Measurements from ENCODE around the gene CEP104.

The CEP104 gene

DNA sequence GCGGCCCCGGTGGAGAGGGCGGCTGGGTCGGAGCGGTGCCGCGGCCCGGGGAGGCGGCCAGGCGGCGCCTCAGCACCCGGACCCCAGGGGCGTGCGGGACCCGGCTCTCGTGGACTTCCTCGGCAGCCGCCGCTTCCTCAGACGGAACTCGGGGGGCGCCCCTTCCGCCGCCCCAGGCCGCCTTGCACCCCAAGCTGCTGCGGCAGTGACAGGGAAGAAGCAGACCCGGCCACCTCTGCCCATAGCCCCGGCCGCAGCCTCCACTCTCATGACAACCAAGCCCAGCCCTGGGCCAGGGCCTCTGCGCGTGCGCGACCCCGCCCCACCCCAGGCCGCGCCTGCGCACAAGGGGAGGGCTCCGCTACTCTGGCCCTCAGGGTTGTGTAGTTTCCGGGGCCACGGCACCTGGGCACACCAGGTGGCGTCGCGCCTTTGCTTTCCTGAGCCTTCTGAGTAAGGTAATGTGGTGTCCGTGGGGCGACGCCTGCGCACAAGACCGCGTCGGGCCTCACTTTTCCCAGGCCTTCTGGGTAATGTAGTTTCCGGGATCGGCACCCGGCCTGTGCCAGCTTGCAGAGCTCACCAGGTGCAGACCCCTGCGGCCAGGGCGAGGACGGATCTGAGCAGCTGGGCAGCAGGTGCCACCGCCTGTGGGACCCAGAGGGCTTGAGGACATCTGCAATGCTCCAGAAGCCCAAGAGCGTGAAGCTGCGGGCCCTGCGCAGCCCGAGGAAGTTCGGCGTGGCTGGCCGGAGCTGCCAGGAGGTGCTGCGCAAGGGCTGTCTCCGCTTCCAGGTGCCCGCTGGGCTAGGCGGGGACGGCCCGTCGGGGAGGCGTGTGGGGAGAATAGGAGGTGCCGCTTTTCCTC is at the start of gene CEP104, which contains the start of gene DFFB:
Gene CEP104, minus strand, starts transcription at position 289 of the 868 bp plus-strand sequence. CDS start 4,804 bp downstream, outside the sequence.
Gene DFFB, plus strand, starts transcription at position 554 of the 868 bp plus-strand sequence. Its CDS starts 128 bp downstream, at position 682.
- peak; percentile 93 to 95 for DNase-seq

- DNase-seq: no peak
These were observed 49.6 kb upstream of the CEP104 start for GRCh38 chr1:3906672-3907020.

GRCh38 chr1:3905953-3906671 is 49.1 kb upstream of the CEP104 start:
- DNase-seq: no peak

DNA sequence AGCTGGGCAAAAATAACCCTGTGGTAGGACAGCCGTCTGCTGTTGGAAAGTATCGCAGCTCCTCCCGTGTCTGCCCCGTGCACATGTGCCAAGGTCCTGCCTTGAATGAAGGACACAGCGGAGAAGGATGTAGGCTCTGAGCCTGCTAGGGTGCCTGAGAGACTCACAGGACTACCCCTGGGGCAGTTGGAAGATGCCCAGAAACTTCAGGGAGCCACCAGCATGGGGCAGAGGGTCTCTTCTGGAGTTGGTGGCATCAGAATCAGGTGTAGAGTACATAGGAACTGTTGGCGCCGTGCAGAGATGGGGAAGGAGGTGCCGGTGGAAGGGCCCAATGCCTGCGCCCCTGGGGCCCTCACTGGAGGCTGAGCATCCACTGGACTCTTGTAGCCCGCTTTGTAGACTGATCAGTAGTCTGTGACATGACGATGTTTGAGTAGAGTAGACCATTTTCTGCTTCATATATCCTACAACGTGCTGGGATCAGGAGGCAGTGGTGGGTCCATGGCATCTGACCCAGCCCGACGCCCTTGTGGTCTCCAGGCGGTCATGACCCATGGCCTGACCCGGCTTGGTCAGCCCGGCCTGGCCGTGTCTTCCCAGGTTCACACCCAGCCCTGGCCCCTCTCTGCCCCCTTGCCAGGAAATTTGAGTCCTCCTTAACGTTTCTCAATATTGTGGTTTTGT is 48.4 kb upstream of the CEP104 start:
- no peak for DNase-seq

GRCh38 chr1:3904843-3905185 is 47.8 kb upstream of the CEP104 start:
- DNase-seq: no peak

GRCh38 chr1:3904006-3904842 is 47.2 kb upstream of the CEP104 start:
- no peak for DNase-seq

DNA sequence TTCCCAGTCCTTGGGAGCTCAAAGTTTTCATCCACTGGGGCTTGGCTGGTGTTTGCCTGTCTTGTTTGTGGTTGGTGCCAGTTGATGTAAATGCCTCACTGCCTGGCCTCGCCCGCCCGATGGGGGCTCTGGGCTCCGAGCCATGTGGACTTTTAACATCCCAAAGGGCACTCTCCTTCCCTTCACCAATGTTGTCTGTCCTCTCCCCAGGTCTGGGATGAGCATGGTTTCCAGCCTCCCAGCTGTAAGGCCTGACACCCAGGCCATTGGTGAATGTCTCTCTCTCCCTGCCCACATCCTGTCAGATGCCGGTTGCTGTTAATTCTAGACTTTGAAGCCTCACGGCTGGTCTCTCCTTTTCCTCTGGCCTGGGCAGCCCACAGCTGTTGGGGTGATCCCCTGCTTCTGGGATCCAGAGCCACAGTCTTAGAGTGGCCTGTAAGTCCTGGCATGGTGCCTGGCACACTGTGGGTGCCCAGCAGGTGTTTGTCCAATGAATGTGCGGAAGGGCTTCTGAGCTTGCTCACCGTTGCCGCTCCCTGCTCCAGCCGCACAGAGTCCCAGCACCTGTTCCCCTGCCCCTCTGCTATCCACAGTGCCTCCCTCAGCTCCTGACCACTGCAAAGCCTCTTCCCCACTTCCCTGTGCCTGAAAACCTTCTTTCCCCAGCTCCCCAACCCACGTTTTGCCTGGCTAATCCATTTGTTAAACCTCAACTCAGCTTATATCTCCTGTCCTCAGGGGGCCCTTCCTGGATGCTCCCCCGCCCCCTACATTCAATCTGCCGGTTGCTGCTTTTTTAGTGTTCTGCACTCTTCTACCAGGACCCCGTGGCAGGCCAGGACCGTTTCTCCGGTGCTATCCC is 46.4 kb upstream of the CEP104 start:
- no peak for DNase-seq

DNA sequence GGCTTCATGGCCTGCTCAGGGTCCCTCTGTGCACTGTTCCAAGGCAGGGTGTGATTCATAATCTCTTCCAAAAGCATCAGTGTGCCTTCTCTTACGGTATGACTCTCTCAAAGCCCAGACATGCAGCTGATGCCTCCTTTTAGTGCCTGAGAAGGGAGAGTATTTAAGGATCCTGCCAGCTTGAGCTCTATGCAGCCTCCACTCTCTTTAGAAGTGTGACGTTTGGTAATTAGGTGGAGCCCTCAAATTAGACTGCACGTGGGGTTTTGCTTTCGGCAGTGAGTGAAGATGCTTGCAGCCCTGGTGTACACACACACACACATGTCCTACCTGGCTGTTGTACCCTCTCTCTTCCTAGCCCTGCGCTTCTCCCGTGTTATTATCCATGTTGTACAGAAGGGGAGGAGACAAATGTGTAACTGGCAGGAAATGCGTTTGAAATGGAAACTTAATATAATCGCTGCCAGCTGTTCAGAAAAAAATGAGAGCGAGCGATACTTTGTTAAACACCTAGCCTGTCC is 45.6 kb upstream of the CEP104 start:
- DNase-seq: no peak

- peak in 1 of 2 donors; percentile 22 for DNase-seq
These were observed 45.1 kb upstream of the CEP104 start for GRCh38 chr1:3902111-3902511.

DNA sequence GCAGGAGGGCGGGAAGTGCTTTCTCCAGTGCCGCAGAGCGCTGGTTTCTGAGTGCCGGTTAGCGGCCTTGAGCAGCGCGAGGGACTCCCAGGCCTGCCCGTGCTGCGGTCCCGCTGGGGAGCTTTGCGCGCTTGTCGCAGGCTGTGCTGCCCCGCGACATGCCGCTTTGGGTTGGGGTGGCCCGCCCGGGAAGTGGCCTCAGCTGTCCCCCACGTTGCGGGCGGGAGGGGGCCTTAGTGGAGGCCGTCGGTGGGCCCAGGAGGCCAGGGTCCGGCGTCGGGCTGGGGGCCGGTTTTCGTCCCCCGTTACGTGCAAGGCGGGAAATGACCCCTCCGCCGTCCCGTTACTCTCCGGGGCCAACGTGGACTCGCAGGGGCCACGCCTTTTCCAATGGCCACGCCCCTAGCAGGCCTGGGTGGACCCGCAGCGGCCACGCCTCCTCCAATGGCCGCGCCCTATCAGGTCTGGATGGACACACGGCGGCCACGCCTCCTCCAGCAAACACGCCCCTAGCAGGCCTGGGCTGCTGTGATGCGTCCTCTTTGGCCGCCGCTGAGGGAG is 44.0 kb upstream of the CEP104 start:
- peak; percentile 88 to 94 for DNase-seq

DNA sequence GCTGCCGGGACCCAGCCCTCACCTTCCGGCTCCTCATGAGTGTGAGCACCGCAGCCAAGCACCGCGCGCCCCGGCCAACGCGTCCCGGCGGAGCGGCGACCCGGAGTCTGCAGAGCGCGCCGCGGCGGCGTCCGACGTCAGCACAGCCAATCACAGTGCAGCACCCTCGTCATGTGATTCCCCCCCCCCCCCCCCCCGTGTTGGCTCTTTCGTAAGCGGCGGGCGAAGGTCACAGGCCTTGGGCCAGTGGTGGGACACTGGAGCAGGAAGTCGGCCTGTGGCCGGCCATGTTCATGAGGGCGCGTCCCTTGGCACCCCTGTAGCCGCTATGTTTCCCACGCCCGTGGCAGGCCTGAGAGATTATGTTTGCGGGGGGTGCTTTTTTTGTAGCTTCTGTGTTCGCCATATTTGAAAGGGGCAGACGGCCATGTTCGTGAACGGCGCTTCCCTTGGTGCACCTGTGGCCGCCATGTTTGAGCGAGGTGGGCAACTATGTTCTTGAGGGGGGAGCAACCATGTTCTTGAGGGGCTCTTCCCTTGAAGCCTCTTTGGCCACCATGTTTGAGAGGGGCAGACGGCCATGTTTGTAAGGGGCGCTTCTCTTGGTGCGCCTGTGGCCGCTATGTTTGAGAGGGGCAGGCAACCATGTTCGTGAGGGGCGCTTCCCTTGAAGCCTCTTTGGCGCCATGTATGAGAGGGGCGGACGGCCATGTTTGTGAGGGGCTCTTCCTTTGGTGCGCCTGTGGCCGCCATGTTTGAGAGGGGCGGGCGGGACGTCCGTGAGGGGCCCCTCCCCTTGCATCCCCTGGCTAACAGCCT is 43.3 kb upstream of the CEP104 start, which contains the start of gene C1orf174:
Gene C1orf174, minus strand, starts transcription at position 123 of the 819 bp plus-strand sequence. Its CDS starts 86 bp downstream, at position 37.
- peak; percentile 90 to 92 for DNase-seq

- no peak for DNase-seq
These were observed 42.7 kb upstream of the CEP104 start for GRCh38 chr1:3899754-3900149.

- no peak for DNase-seq
These were observed 42.2 kb upstream of the CEP104 start for GRCh38 chr1:3898994-3899753.

DNA sequence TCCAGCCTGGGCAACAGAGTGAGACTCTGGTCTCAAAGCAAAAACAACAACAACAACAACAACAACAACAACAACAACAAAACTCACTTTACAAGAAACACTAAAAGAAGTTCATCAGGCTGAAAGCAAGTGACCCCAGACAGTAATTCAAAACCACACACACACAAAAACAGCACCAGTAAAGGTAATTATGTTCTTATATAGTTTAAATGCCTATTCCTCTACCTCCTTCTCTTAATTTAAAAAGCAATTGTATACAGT is 41.4 kb upstream of the CEP104 start:
- DNase-seq: no peak

- DNase-seq: no peak
These were observed 39.5 kb upstream of the CEP104 start for GRCh38 chr1:3896396-3897000.

GRCh38 chr1:3895951-3896325 is 38.9 kb upstream of the CEP104 start:
- no peak for DNase-seq

DNA sequence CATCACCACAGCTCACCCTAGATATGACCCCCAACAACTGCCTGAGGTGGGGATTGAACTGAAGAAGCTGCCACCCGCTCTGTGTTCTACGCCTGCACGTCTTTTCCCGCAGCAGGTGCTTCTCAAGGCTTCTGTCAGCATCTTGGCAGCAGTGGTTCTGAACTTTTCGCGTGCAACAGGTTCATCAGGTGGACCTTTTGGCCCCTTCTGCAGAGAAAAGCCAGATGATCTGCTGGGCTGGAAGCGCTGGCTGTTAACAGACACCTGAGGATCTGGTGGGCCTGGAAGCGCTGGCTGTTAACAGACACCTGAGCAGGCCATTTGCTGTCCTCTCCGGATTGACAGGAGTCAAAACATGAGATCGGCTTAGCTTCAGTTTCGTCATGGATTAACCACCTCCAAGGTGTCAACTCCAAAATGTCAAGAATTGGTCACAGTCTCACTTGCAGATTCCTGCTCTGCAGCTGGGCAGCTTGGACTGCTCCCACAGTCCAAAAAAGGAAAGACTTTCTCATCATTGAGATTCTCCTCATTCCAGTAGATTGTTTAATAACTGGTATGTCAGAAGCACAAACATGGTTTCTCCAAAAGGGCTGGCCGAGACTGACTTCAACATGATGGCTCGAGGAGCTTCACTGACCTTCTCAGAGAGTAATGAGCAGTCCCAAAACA is 38.4 kb upstream of the CEP104 start:
- no peak for DNase-seq

- no peak for DNase-seq
These were observed 37.7 kb upstream of the CEP104 start for GRCh38 chr1:3894626-3895278.

All from stimulated activated CD4-positive, alpha-beta T cell treated with anti-CD3 and anti-CD28 coated beads, Interleukin-2, amount 100 ng/mL, for 24 hours (primary cell).